Skeletal muscle satellite cell (primary cell): ENCODE data around the gene HUNK.

Experiments used
- H3K27me3 ChIP-seq: 2 replicates; pipeline ENCODE4 v1.7.0; 2013; ENCODE audit warnings: low read length; ENCODE audit not compliant: control insufficient read depth, insufficient read depth
- H3K36me3 ChIP-seq: 2 replicates; pipeline ENCODE4 v1.7.0; 2013; ENCODE audit warnings: mild to moderate bottlenecking, control low read depth, low read length; ENCODE audit not compliant: insufficient read depth
- H3K4me1 ChIP-seq: 2 replicates; pipeline ENCODE4 v1.7.0; 2013; ENCODE audit warnings: low read length; ENCODE audit not compliant: control insufficient read depth, insufficient read depth
- H3K4me2 ChIP-seq: 2 replicates; pipeline ENCODE4 v1.7.0; 2013; ENCODE audit warnings: mild to moderate bottlenecking, low read length
- H3K4me3 ChIP-seq: 2 replicates; pipeline ENCODE4 v1.7.0; 2013; ENCODE audit warnings: low read length
- H3K9ac ChIP-seq: 2 replicates; pipeline ENCODE4 v1.7.0; 2013; ENCODE audit warnings: mild to moderate bottlenecking, low read depth, low read length, moderate library complexity
- H3K9me3 ChIP-seq: replicated peaks from 2 replicates; pipeline ENCODE4 v1.7.0; 2013; ENCODE audit warnings: mild to moderate bottlenecking, control low read depth, low read length

The HUNK gene

DNA sequence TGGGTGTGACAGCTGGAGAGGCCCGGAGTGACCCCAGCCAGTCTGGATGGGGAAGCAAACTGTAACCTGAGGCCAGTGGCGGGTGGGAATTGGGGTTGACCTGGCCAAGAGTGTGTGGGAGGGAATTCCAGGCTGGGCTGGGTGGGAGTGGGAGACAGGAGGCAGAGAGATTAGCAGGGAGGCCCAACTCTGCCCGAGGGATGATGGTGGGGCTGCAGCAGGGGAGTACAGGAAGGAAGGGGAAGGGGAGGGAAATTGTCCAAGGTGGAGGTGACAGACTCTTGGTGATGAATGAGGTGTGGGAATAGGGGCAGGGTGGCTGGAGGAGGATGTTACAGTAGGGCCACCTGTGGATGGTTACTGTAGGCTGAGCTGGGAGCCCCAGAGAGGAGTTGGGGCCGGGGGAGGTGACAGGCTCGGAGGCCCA lies 40.4 kb downstream of the HUNK start:
- Histone ChIP-seq H3K36me3 (no peaks in the 10 kb centered on the region), H3K4me3 (no peak overlapping the region), H3K27me3 (no peaks in the 10 kb centered on the region), H3K9me3 (no peaks in the 10 kb centered on the region), H3K4me2 (no peak overlapping the region), H3K4me1 (peaks cover 4% of the 10 kb centered on the region), H3K9ac (no peak overlapping the region)

DNA sequence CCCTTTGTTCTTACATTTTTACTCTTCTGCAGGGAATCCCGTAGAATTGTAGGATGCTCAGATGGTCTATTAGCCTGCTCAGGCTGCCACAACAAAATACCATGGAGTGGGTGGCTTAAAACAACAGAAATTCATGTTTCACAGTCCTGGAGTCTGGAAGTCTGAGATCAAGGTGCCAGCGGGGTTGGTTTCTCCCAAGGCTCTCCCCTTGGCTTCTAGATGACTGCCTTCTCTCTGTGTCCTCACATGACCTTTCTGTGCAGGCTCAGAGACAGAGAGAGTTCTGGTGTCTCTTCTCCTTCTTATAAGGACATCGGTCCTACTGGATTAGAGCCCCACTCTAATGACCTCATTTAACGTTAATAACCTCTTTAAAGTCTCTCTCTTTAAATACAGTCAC lies 41.7 kb downstream of the HUNK start:
- Histone ChIP-seq H3K4me3 (no peak overlapping the region), H3K4me1 (no peaks in the 10 kb centered on the region), H3K9me3 (no peaks in the 10 kb centered on the region), H3K4me2 (no peak overlapping the region), H3K27me3 (no peaks in the 10 kb centered on the region), H3K36me3 (no peaks in the 10 kb centered on the region), H3K9ac (no peak overlapping the region)

DNA sequence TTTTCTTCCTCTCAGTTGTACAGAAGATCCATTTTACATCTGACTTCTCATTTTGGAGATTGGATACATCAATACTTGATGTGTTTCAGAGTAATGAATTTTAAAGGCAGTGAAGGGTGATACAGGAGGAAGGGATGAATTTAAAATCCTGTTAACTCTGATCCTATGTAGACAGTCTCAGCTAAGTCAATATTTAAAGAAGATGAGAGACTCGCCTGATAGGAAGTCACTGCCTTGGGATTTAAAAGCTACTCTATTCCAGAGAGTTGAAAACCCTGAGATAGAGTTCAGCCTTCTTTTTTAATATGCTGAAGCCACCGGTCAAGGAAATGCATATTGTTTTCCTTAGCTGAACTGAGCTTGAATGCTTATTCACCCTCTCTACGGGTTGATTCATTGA lies 42.7 kb downstream of the HUNK start:
- Histone ChIP-seq H3K9ac (no peak overlapping the region), H3K36me3 (no peaks in the 10 kb centered on the region), H3K9me3 (no peaks in the 10 kb centered on the region), H3K4me1 (no peaks in the 10 kb centered on the region), H3K4me3 (no peak overlapping the region), H3K4me2 (no peak overlapping the region), H3K27me3 (no peaks in the 10 kb centered on the region)

GRCh38 chr21:31917108-31917507 lies 44.3 kb downstream of the HUNK start:
- Histone ChIP-seq H3K9me3 (no peaks in the 10 kb centered on the region), H3K9ac (no peak overlapping the region), H3K4me3 (no peak overlapping the region), H3K4me2 (no peak overlapping the region), H3K4me1 (no peaks in the 10 kb centered on the region), H3K27me3 (no peaks in the 10 kb centered on the region), H3K36me3 (no peaks in the 10 kb centered on the region)

DNA sequence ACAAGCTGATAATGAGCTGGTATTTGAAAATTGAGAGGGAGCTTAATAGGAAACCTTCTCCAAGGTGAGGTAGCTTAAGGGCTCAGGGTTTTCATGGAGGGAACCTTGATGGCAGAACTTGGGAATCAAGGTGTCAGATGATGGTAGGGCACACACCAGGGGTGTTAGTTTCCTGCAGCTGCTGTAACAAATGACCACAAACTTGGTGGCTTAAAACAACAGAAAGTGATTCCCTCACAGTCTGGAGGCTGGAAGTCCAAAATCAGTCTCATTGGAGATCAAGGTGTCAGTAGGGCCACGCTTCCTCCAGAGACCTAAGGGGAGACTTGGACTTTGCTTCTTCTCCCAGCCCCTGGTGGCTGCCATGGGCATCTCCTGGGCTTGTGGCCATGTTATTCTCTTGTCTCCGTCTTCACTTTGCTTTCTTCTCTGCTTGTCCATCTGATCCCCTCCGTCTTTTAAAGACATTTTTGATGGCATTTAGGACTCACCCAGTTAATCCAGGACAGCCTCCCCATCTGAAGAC lies 45.5 kb downstream of the HUNK start:
- Histone ChIP-seq H3K27me3 (no peaks in the 10 kb centered on the region), H3K9ac (no peak overlapping the region), H3K4me1 (no peaks in the 10 kb centered on the region), H3K36me3 (no peaks in the 10 kb centered on the region), H3K4me2 (no peak overlapping the region), H3K4me3 (no peak overlapping the region), H3K9me3 (no peaks in the 10 kb centered on the region)

DNA sequence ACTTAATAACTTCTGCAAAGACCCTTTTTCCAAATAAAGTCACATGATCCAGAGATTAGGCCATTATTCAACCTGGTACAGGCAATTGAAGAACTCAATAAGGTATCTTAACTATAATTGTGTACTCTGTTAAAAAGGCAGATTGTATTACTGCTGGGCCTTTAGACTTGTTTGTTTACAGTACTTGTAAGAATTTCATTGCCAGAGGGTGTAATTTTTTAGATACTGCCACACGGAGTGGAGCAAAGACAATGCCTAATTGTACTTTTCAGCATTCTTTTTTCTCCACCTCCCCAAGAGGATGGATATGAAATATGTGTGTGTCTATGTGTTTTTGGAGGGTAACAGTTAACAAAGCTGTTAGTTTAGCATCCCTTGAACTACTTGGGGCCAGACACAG lies 47.5 kb downstream of the HUNK start:
- Histone ChIP-seq H3K36me3 (no peaks in the 10 kb centered on the region), H3K27me3 (no peaks in the 10 kb centered on the region), H3K4me1 (no peaks in the 10 kb centered on the region), H3K4me3 (no peak overlapping the region), H3K4me2 (no peak overlapping the region), H3K9ac (no peak overlapping the region), H3K9me3 (no peaks in the 10 kb centered on the region)

GRCh38 chr21:31921079-31921478 lies 48.3 kb downstream of the HUNK start:
- H3K27me3 ChIP-seq, result no peaks in the 10 kb centered on the region
- no peaks in the 10 kb centered on the region for H3K36me3 ChIP-seq
- H3K9ac ChIP-seq, result no peak overlapping the region
- no peak overlapping the region for H3K4me3 ChIP-seq
- H3K4me1 ChIP-seq, result no peaks in the 10 kb centered on the region
- no peaks in the 10 kb centered on the region for H3K9me3 ChIP-seq
- no peak overlapping the region for H3K4me2 ChIP-seq

- Histone ChIP-seq H3K9ac (no peak overlapping the region), H3K36me3 (no peaks in the 10 kb centered on the region), H3K4me2 (no peak overlapping the region), H3K4me1 (no peaks in the 10 kb centered on the region), H3K4me3 (no peak overlapping the region), H3K27me3 (no peaks in the 10 kb centered on the region), H3K9me3 (no peaks in the 10 kb centered on the region)
These were observed 50.1 kb downstream of the HUNK start for GRCh38 chr21:31922881-31923280.

DNA sequence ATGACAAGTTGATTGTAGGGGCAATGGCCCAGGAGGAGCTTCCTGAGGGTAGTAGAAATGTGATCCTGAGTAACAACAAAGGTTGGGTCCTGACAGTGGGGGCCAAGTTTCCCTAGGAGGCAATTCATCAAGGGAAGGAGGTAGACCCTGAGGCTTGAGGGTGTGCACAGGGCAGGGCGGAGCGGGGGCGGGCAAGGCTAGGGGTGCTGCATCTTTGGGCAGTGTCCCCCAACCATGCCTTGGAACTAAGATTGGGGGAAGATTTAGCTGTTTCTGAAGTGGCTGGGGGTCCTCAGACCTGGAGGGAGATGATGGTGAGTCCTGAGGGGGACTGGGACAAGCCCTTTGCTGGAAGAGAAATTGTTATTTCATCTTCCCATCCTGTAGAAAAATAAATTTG lies 50.9 kb downstream of the HUNK start:
- Histone ChIP-seq H3K9me3 (no peaks in the 10 kb centered on the region), H3K4me1 (no peaks in the 10 kb centered on the region), H3K4me2 (no peak overlapping the region), H3K4me3 (no peak overlapping the region), H3K27me3 (no peaks in the 10 kb centered on the region), H3K9ac (no peak overlapping the region), H3K36me3 (no peaks in the 10 kb centered on the region)

- H3K4me3 ChIP-seq, result no peak overlapping the region
- no peaks in the 10 kb centered on the region for H3K4me1 ChIP-seq
- no peaks in the 10 kb centered on the region for H3K9me3 ChIP-seq
- H3K9ac ChIP-seq, result no peak overlapping the region
- no peak overlapping the region for H3K4me2 ChIP-seq
- no peaks in the 10 kb centered on the region for H3K36me3 ChIP-seq
- H3K27me3 ChIP-seq, result no peaks in the 10 kb centered on the region
These were observed 51.7 kb downstream of the HUNK start for GRCh38 chr21:31924548-31924947.

GRCh38 chr21:31926498-31926897 lies 53.7 kb downstream of the HUNK start:
- H3K36me3 ChIP-seq, result no peaks in the 10 kb centered on the region
- no peaks in the 10 kb centered on the region for H3K27me3 ChIP-seq
- no peaks in the 10 kb centered on the region for H3K9me3 ChIP-seq
- H3K4me2 ChIP-seq, result no peak overlapping the region
- H3K9ac ChIP-seq, result no peak overlapping the region
- H3K4me3 ChIP-seq, result no peak overlapping the region
- no peaks in the 10 kb centered on the region for H3K4me1 ChIP-seq

DNA sequence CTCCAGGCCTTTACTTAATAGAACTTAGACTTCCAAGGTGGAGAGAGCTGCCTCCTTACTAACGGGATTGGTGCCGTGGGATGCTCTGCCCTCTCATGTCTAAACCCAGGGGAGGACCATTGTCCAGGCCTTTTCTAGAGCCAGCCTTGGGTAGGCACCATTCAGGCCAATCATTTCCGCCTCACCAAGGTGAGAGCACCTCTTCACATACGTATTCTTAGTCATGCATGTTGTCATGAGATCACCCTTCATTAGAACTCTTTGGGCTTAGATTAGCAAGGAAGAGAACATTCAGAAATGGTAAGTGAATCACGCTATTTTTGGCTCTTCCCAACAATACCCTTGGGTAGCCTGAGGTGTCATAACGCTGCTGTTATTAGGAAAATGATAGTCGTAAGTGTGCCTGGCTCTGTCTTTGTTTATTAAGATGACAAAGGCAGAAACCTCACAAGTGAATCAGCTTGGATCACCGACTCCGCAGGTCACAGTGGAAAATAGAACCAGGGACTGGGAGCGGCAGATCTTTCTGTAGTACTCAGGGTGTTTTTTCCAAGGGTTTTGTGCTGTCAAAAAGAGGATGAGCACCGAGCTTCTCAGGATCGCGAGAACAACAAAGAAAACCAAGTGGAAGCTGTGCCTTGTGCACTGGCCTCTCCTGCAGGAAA lies 55.0 kb downstream of the HUNK start:
- no peaks in the 10 kb centered on the region for H3K27me3 ChIP-seq
- no peaks in the 10 kb centered on the region for H3K9me3 ChIP-seq
- no peaks in the 10 kb centered on the region for H3K4me1 ChIP-seq
- no peak overlapping the region for H3K9ac ChIP-seq
- H3K4me3 ChIP-seq, result no peak overlapping the region
- no peak overlapping the region for H3K4me2 ChIP-seq
- no peaks in the 10 kb centered on the region for H3K36me3 ChIP-seq
